H9 (cell line): Measurements from ENCODE around the gene HECTD2. TPM values are rescaled to one million over a fixed set of nuclear protein-coding genes. Genes with fewer than 3 reads are reported as not detected.

Source experiments
- DNase-seq: peaks from one replicate; pipeline ENCODE4 v3.0.0-alpha.2; 2017
- H2AFZ ChIP-seq: one replicate; pipeline ENCODE4 v1.6.1; 2013; ENCODE audit warnings: mild to moderate bottlenecking, low read length, control low read depth, moderate library complexity
- H2AK5ac ChIP-seq: 2 replicates; pipeline ENCODE4 v1.6.1; 2013; ENCODE audit warnings: low read length, control low read depth, mixed read lengths; ENCODE audit not compliant: insufficient read length
- H2BK120ac ChIP-seq: one replicate; pipeline ENCODE4 v1.6.1; 2013; ENCODE audit warnings: low read depth, mild to moderate bottlenecking, low read length, control low read depth, inconsistent platforms; ENCODE audit not compliant: poor library complexity, severe bottlenecking
- H2BK12ac ChIP-seq: 2 replicates; pipeline ENCODE4 v1.6.1; 2013; ENCODE audit warnings: low read length, control low read depth, mixed read lengths, low read depth; ENCODE audit not compliant: insufficient read length
- H2BK15ac ChIP-seq: 2 replicates; pipeline ENCODE4 v1.6.1; 2013; ENCODE audit warnings: low read depth, low read length, control low read depth
- H2BK20ac ChIP-seq: one replicate; pipeline ENCODE4 v1.6.1; 2013; ENCODE audit warnings: low read depth, mild to moderate bottlenecking, low read length, control low read depth, inconsistent platforms; ENCODE audit not compliant: poor library complexity, severe bottlenecking
- H2BK5ac ChIP-seq: 2 replicates; pipeline ENCODE4 v1.6.1; 2013; ENCODE audit warnings: low read length, control low read depth, mixed read lengths; ENCODE audit not compliant: insufficient read length
- H3K14ac ChIP-seq: 2 replicates; pipeline ENCODE4 v1.6.1; 2013; ENCODE audit warnings: low read length, control low read depth; ENCODE audit not compliant: insufficient read depth
- H3K18ac ChIP-seq: 2 replicates; pipeline ENCODE4 v1.6.1; 2013; ENCODE audit warnings: low read depth, mild to moderate bottlenecking, mixed read lengths, low read length, control low read depth; ENCODE audit not compliant: insufficient read length
- H3K23ac ChIP-seq: 2 replicates; pipeline ENCODE4 v1.6.1; 2013; ENCODE audit warnings: low read length, control low read depth, mixed read lengths, low read depth; ENCODE audit not compliant: insufficient read length
- H3K23me2 ChIP-seq: 2 replicates; pipeline ENCODE4 v1.6.1; 2013; ENCODE audit warnings: low read depth, mild to moderate bottlenecking, mixed read lengths, low read length, control low read depth; ENCODE audit not compliant: insufficient read length, poor library complexity, severe bottlenecking
- H3K27ac ChIP-seq: 2 replicates; pipeline ENCODE4 v1.5.1; 2013; ENCODE audit warnings: low read length, control low read depth, mixed read lengths, low read depth; ENCODE audit not compliant: insufficient read length
- H3K27me3 ChIP-seq: 2 replicates; pipeline ENCODE4 v1.6.1; 2013; ENCODE audit warnings: low read length, control low read depth, inconsistent platforms; ENCODE audit not compliant: insufficient read depth
- H3K4ac ChIP-seq: 2 replicates; pipeline ENCODE4 v1.6.1; 2013; ENCODE audit warnings: low read depth, mild to moderate bottlenecking, control low read depth, inconsistent platforms, low read length, moderate library complexity
- H3K4me1 ChIP-seq: 2 replicates; pipeline ENCODE4 v1.6.1; 2013; ENCODE audit warnings: low read length, control low read depth, inconsistent platforms; ENCODE audit not compliant: insufficient read depth
- H3K4me2 ChIP-seq: 2 replicates; pipeline ENCODE4 v1.6.1; 2013; ENCODE audit warnings: low read length, control low read depth, mixed read lengths; ENCODE audit not compliant: insufficient read length, insufficient read depth
- H3K56ac ChIP-seq: 2 replicates; pipeline ENCODE4 v1.6.1; 2013; ENCODE audit warnings: low read depth, mild to moderate bottlenecking, mixed read lengths, low read length, control low read depth; ENCODE audit not compliant: insufficient read length
- H3K79me1 ChIP-seq: 2 replicates; pipeline ENCODE4 v1.6.1; 2013; ENCODE audit warnings: low read depth, mild to moderate bottlenecking, moderate library complexity, low read length, control low read depth, inconsistent platforms; ENCODE audit not compliant: insufficient read depth, poor library complexity, severe bottlenecking
- H3K79me2 ChIP-seq: 2 replicates; pipeline ENCODE4 v1.6.1; 2013; ENCODE audit warnings: low read length, control low read depth, inconsistent platforms; ENCODE audit not compliant: insufficient read depth
- H3K9ac ChIP-seq: 2 replicates; pipeline ENCODE4 v1.6.1; 2013; ENCODE audit warnings: low read length, control low read depth, mixed read lengths; ENCODE audit not compliant: insufficient read length; ENCODE audit errors: extremely low read depth
- H3K9me3 ChIP-seq: one replicate; pipeline ENCODE4 v1.6.1; 2013; ENCODE audit warnings: low read depth, low read length, inconsistent platforms; ENCODE audit not compliant: control insufficient read depth
- H3T11ph ChIP-seq: one replicate; pipeline ENCODE4 v1.6.1; 2013; ENCODE audit warnings: mild to moderate bottlenecking, low read length, control low read depth, inconsistent platforms
- H4K20me1 ChIP-seq: one replicate; pipeline ENCODE4 v1.6.1; 2013; ENCODE audit not compliant: control insufficient read depth, insufficient read length, insufficient read depth
- H4K5ac ChIP-seq: 2 replicates; pipeline ENCODE4 v1.6.1; 2013; ENCODE audit warnings: low read depth, mild to moderate bottlenecking, mixed read lengths, low read length, control low read depth; ENCODE audit not compliant: insufficient read length
- H4K8ac ChIP-seq: replicated peaks from 2 replicates; pipeline ENCODE4 v1.6.1; 2013; ENCODE audit warnings: low read length, control low read depth, mixed read lengths, low read depth; ENCODE audit not compliant: insufficient read length
- H4K91ac ChIP-seq: 2 replicates; pipeline ENCODE4 v1.6.1; 2013; ENCODE audit warnings: low read depth, mild to moderate bottlenecking, moderate library complexity, mixed read lengths, low read length, control low read depth; ENCODE audit not compliant: insufficient read length
- H3K27ac Mint-ChIP-seq, 3 experiments: 2 replicates in 2 of 3; 3 replicates in 1 of 3; pipeline ENCODE4 v1.8.0; 2020 to 2021; ENCODE audit warnings: mixed read lengths in 3 of 3, mild to moderate bottlenecking in 1 of 3, moderate library complexity in 1 of 3
- H3K27me3 Mint-ChIP-seq: 2 replicates; pipeline ENCODE4 v1.8.0; 2021; ENCODE audit warnings: low read depth, mild to moderate bottlenecking, moderate library complexity, mixed read lengths
- H3K36me3 Mint-ChIP-seq, 3 experiments: 2 replicates in 2 of 3; 3 replicates in 1 of 3; pipeline ENCODE4 v1.8.0; 2020 to 2021; ENCODE audit warnings: low read depth in 3 of 3, mixed read lengths in 3 of 3; ENCODE audit not compliant: insufficient read depth in 1 of 3
- H3K4me1 Mint-ChIP-seq, 2 experiments: 2 replicates each; pipeline ENCODE4 v1.8.0; 2020; ENCODE audit warnings: mixed read lengths in 2 of 2
- H3K4me3 Mint-ChIP-seq, 2 experiments: 2 replicates in 1 of 2; 3 replicates in 1 of 2; pipeline ENCODE4 v1.8.0; 2020 to 2021; ENCODE audit warnings: mild to moderate bottlenecking in 2 of 2, mixed read lengths in 2 of 2, moderate library complexity in 1 of 2
- H3K9me3 Mint-ChIP-seq, 2 experiments: 2 replicates in 1 of 2; 3 replicates in 1 of 2; pipeline ENCODE4 v1.8.0; 2020; ENCODE audit warnings: mild to moderate bottlenecking in 2 of 2, mixed read lengths in 2 of 2, moderate library complexity in 1 of 2
- WGBS: extraction: QIAGEN DNeasy Blood & Tissue Kit; methylation state at CpG from one replicate; pipeline ENCODE4 v1.1.7; 2013; ENCODE audit warnings: missing lambda C conversion rate, low lambda C conversion rate, mixed read lengths; ENCODE audit not compliant: insufficient read length; ENCODE audit errors: extremely low coverage; 5-methylcytosine and 5-hydroxymethylcytosine counted together
- total RNA-seq: library from RNA; stranded (reverse); gene quantifications from 2 replicates; pipeline ENCODE4 v1.2.1, GENCODE V29; 2021
- TF ChIP-seq, protein P1 (sequence below): fragments of 200-600 bp; sonication (generic); conservative IDR thresholded peaks from 3 replicates; pipeline ENCODE4 v1.8.0; 2021; ENCODE audit warnings: antibody characterized with exemption, mild to moderate bottlenecking

Gene HECTD2
- total RNA-seq, 1 experiment from 2014 or later: 13.4 TPM

DNA sequence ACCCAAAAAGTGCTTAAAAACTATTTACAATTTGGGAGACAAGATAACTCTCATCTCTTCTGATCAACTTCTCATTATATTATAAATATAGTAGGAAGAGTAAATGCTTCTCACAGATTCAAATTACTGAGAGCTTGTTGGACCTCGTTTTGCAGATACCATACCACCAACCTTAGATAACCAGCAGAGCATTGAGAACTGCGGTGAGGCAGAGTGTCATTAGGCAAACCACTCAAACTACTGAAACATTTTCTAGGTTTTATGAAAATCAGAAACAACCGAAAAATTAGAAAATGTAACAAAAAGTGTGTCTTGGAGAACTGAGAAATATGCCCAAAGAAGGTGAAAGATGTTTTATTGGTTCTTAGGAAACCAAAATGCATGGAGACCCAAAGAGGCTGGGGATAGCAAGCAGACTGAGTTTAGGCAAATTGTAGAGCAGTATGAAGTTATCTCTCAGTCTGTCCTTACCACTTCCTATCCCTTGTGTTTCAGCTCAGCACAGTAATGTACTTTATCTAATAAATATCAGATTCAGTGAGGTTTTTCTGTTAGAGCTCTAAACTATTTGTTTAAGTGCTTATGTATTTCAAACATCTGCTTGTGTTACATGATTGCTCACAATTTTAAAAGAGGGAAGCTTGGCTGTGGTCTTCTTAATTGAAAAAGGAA lies 77.9 kb downstream of the HECTD2 start:
- Mint-ChIP-seq H3K4me1 (no peaks in the 10 kb centered on the region), H3K4me3 (no peak overlapping the region), H3K9me3 (no peaks in the 10 kb centered on the region), H3K27ac (no peak overlapping the region), H3K36me3 (no peaks in the 10 kb centered on the region), H3K27me3 (no peaks in the 10 kb centered on the region)
- Histone ChIP-seq H3K23me2 (no peaks in the 10 kb centered on the region), H2BK15ac (no peak overlapping the region), H3K56ac (no peak overlapping the region), H3K27ac (no peak overlapping the region), H2AFZ (no peak overlapping the region), H3K4ac (no peak overlapping the region), H2BK5ac (no peak overlapping the region), H4K5ac (no peak overlapping the region), H3K14ac (no peak overlapping the region), H3T11ph (no peak overlapping the region), H3K4me1 (no peaks in the 10 kb centered on the region), H3K23ac (no peak overlapping the region), H4K8ac (no peak overlapping the region), H4K91ac (no peak overlapping the region), H3K27me3 (no peaks in the 10 kb centered on the region), H3K79me2 (no peaks in the 10 kb centered on the region), H3K4me2 (no peak overlapping the region), H3K18ac (no peak overlapping the region), H2BK12ac (no peak overlapping the region), H2AK5ac (no peak overlapping the region), H3K79me1 (no peaks in the 10 kb centered on the region), H2BK20ac (no peak overlapping the region), H2BK120ac (no peak overlapping the region), H3K9ac (no peak overlapping the region), H4K20me1 (no peaks in the 10 kb centered on the region), H3K9me3 (no peaks in the 10 kb centered on the region)
- no CpG with 5 or more reads among the region's 3 CpGs for WGBS
- TF ChIP-seq, protein P1, sequence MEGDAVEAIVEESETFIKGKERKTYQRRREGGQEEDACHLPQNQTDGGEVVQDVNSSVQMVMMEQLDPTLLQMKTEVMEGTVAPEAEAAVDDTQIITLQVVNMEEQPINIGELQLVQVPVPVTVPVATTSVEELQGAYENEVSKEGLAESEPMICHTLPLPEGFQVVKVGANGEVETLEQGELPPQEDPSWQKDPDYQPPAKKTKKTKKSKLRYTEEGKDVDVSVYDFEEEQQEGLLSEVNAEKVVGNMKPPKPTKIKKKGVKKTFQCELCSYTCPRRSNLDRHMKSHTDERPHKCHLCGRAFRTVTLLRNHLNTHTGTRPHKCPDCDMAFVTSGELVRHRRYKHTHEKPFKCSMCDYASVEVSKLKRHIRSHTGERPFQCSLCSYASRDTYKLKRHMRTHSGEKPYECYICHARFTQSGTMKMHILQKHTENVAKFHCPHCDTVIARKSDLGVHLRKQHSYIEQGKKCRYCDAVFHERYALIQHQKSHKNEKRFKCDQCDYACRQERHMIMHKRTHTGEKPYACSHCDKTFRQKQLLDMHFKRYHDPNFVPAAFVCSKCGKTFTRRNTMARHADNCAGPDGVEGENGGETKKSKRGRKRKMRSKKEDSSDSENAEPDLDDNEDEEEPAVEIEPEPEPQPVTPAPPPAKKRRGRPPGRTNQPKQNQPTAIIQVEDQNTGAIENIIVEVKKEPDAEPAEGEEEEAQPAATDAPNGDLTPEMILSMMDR: no peak
- no peak for DNase-seq
